Nucleus accumbens (tissue), 56 donors: ENCODE measurements around the gene NFKB2.
A peak's percentile ranks its signal among the peaks of the same experiment; 100 is the strongest.

Experiments used
- DNase-seq, 56 donors: peaks; one replicate each; lab custom pipeline; 2025; lab: John Stamatoyannopoulos, UW

Gene NFKB2

GRCh38 chr10:102420714-102421506, 25.4 kb downstream of the NFKB2 start, which contains the start of gene FBXL15:
FBXL15 (plus strand) TSS chr10:102420836; CDS start chr10:102421130, 294 bp downstream.
- peak; percentile 49 to 97 (median 92) for DNase-seq

- peak in 2 of 56 donors; percentile 52 to 57 for DNase-seq
Observed at GRCh38 chr10:102421507-102421756, 25.9 kb downstream of the NFKB2 start.

GRCh38 chr10:102421757-102422512, 26.4 kb downstream of the NFKB2 start:
- peak in 3 of 56 donors; percentile 32 to 45 (median 35) for DNase-seq

GRCh38 chr10:102422545-102423129, 27.1 kb downstream of the NFKB2 start:
- DNase-seq = peak in 45 of 56 donors; percentile 16 to 72 (median 39)

GRCh38 chr10:102423372-102423968, 28.0 kb downstream of the NFKB2 start:
- no peak for DNase-seq

- DNase-seq = no peak
Observed at GRCh38 chr10:102424145-102424544, 28.6 kb downstream of the NFKB2 start.

- DNase-seq = no peak
Observed at GRCh38 chr10:102424916-102425315, 29.4 kb downstream of the NFKB2 start.

- no peak for DNase-seq
Observed at GRCh38 chr10:102425444-102425843, 29.9 kb downstream of the NFKB2 start.

GRCh38 chr10:102426803-102427287, 31.3 kb downstream of the NFKB2 start:
- no peak for DNase-seq

GRCh38 chr10:102429468-102429867, 34.0 kb downstream of the NFKB2 start:
- DNase-seq = no peak

- no peak for DNase-seq
Observed at GRCh38 chr10:102431452-102432124, 36.1 kb downstream of the NFKB2 start.

GRCh38 chr10:102432162-102432950, 36.9 kb downstream of the NFKB2 start, which contains the start of gene CUEDC2:
CUEDC2 (minus strand) TSS chr10:102432574; CDS start chr10:102425188, 7,386 bp downstream.
- DNase-seq = peak; percentile 64 to 97 (median 92)

GRCh38 chr10:102433619-102434046, 38.1 kb downstream of the NFKB2 start:
- no peak for DNase-seq

- no peak for DNase-seq
Observed at GRCh38 chr10:102434394-102435132, 39.1 kb downstream of the NFKB2 start.

GRCh38 chr10:102435133-102435497, 39.6 kb downstream of the NFKB2 start:
- no peak for DNase-seq

GRCh38 chr10:102435529-102436233, 40.2 kb downstream of the NFKB2 start:
- DNase-seq = peak in 3 of 56 donors; percentile 20 to 36 (median 27)

- DNase-seq = no peak
Observed at GRCh38 chr10:102436312-102436711, 40.8 kb downstream of the NFKB2 start.

- DNase-seq = no peak
Observed at GRCh38 chr10:102437515-102437914, 42.0 kb downstream of the NFKB2 start.
